IPS-18c (cell line): ENCODE results near the gene ADRB2.

Source experiments
- H3K4me3 ChIP-seq: 2 replicates; pipeline ENCODE4 v1.7.0; 2013; ENCODE audit warnings: low read depth, mild to moderate bottlenecking, low read length, moderate library complexity; ENCODE audit not compliant: insufficient read depth
- H3K9me3 ChIP-seq: one replicate; pipeline ENCODE4 v1.6.1; 2013; ENCODE audit warnings: mild to moderate bottlenecking, low read length, moderate library complexity; ENCODE audit not compliant: control insufficient read depth, insufficient read depth

ADRB2 gene

GRCh38 chr5:148839960-148840359 lies 13.5 kb downstream of the ADRB2 start:
- no peaks in the 10 kb centered on the region for H3K9me3 ChIP-seq
- H3K4me3 ChIP-seq = no peak overlapping the region

- H3K9me3 ChIP-seq = no peaks in the 10 kb centered on the region
- H3K4me3 ChIP-seq = no peak overlapping the region
These were observed 14.1 kb downstream of the ADRB2 start for GRCh38 chr5:148840531-148840930.

GRCh38 chr5:148841519-148841918 lies 15.1 kb downstream of the ADRB2 start:
- no peaks in the 10 kb centered on the region for H3K9me3 ChIP-seq
- H3K4me3 ChIP-seq = no peak overlapping the region

- H3K9me3 ChIP-seq = no peaks in the 10 kb centered on the region
- no peak overlapping the region for H3K4me3 ChIP-seq
These were observed 15.8 kb downstream of the ADRB2 start for GRCh38 chr5:148842161-148842560.

- Histone ChIP-seq H3K9me3 (no peaks in the 10 kb centered on the region), H3K4me3 (no peak overlapping the region)
These were observed 17.3 kb downstream of the ADRB2 start for GRCh38 chr5:148843510-148844318.

GRCh38 chr5:148844433-148845280 lies 18.2 kb downstream of the ADRB2 start:
- H3K9me3 ChIP-seq = no peaks in the 10 kb centered on the region
- no peak overlapping the region for H3K4me3 ChIP-seq

GRCh38 chr5:148846930-148847329 lies 20.5 kb downstream of the ADRB2 start:
- no peaks in the 10 kb centered on the region for H3K9me3 ChIP-seq
- H3K4me3 ChIP-seq = no peak overlapping the region

- no peak overlapping the region for H3K4me3 ChIP-seq
- H3K9me3 ChIP-seq = no peaks in the 10 kb centered on the region
These were observed 21.0 kb downstream of the ADRB2 start for GRCh38 chr5:148847456-148847855.

- Histone ChIP-seq H3K9me3 (no peaks in the 10 kb centered on the region), H3K4me3 (no peak overlapping the region)
These were observed 22.1 kb downstream of the ADRB2 start for GRCh38 chr5:148848393-148849031.

- Histone ChIP-seq H3K9me3 (no peaks in the 10 kb centered on the region), H3K4me3 (no peak overlapping the region)
These were observed 23.1 kb downstream of the ADRB2 start for GRCh38 chr5:148849461-148849860.

- no peak overlapping the region for H3K4me3 ChIP-seq
These were observed 24.4 kb downstream of the ADRB2 start for GRCh38 chr5:148850836-148851235.

GRCh38 chr5:148853868-148854267 lies 27.5 kb downstream of the ADRB2 start:
- no peaks in the 10 kb centered on the region for H3K9me3 ChIP-seq
- H3K4me3 ChIP-seq = no peak overlapping the region

More at GRCh38 chr5:148850836-148851235, 24.4 kb downstream of the ADRB2 start:
- H3K9me3 ChIP-seq = no peaks in the 10 kb centered on the region

GRCh38 chr5:148855249-148856008 lies 29.0 kb downstream of the ADRB2 start:
- no peak overlapping the region for H3K4me3 ChIP-seq
- H3K9me3 ChIP-seq = no peaks in the 10 kb centered on the region

- no peaks in the 10 kb centered on the region for H3K9me3 ChIP-seq
- H3K4me3 ChIP-seq = no peak overlapping the region
These were observed 29.6 kb downstream of the ADRB2 start for GRCh38 chr5:148856009-148856367.

GRCh38 chr5:148856424-148856823 lies 30.0 kb downstream of the ADRB2 start:
- no peaks in the 10 kb centered on the region for H3K9me3 ChIP-seq
- no peak overlapping the region for H3K4me3 ChIP-seq

GRCh38 chr5:148857474-148857873 lies 31.1 kb downstream of the ADRB2 start:
- no peak overlapping the region for H3K4me3 ChIP-seq
- H3K9me3 ChIP-seq = no peaks in the 10 kb centered on the region

- Histone ChIP-seq H3K9me3 (no peaks in the 10 kb centered on the region), H3K4me3 (no peak overlapping the region)
These were observed 31.7 kb downstream of the ADRB2 start for GRCh38 chr5:148858106-148858505.
